Breast epithelium (tissue), 4 donors: Measurements from ENCODE around the gene KCNA2. TPM values are rescaled to one million over a fixed set of nuclear protein-coding genes. Genes with fewer than 3 reads are reported as not detected.

Experiments used
- DNase-seq, 2 donors: peaks; one replicate each; pipeline ENCODE4 v3.0.0-alpha.2; 2019; ENCODE audit warnings: low spot score in 2 of 2
- H3K27ac ChIP-seq, 2 donors: fragments of 200-600 bp; sonication (generic) in 1 of 2; one replicate each; pipeline ENCODE4 v1.5.1; 2016 to 2019; ENCODE audit warnings: mild to moderate bottlenecking in 1 of 2
- H3K27me3 ChIP-seq, 2 donors: fragments of 200-600 bp; sonication (generic) in 1 of 2; one replicate each; pipeline versions ENCODE4 v1.5.1 to v1.6.0; 2017 to 2019; ENCODE audit warnings: control low read depth in 1 of 2, mild to moderate bottlenecking in 1 of 2
- H3K36me3 ChIP-seq: fragments of 200-600 bp; one replicate; pipeline ENCODE4 v1.5.1; 2019
- H3K4me1 ChIP-seq, 2 donors: fragments of 200-600 bp; sonication (generic); one replicate each; pipeline ENCODE4 v1.5.1; 2016 to 2019; ENCODE audit warnings: control low read depth in 1 of 2
- H3K4me3 ChIP-seq, 3 donors: fragments of 200-600 bp; sonication (generic); 1 replicate in 2 of 3; 2 replicates in 1 of 3; pipeline ENCODE4 v1.5.1; 2016 to 2019; ENCODE audit warnings: mild to moderate bottlenecking in 3 of 3, moderate library complexity in 2 of 3
- H3K9me3 ChIP-seq, 2 donors: fragments of 200-600 bp; sonication (generic) in 1 of 2; one replicate each; pipeline ENCODE4 v1.5.1; 2016 to 2019; ENCODE audit warnings: control low read depth in 1 of 2
- POLR2A ChIP-seq: fragments of 450-650 bp; IDR thresholded peaks from one replicate; pipeline ENCODE4 v1.6.1; 2016; ENCODE audit warnings: antibody characterized with exemption, mild to moderate bottlenecking, moderate library complexity
- POLR2AphosphoS5 ChIP-seq, 3 donors: sonication (generic); formaldehyde crosslinking; IDR thresholded peaks; one replicate each; pipeline ENCODE4 v1.6.1; 2017; ENCODE audit warnings: antibody characterized with exemption in 3 of 3
- intact Hi-C: fragments of 100-400 bp; cut with DNase I; formaldehyde crosslinking; loops from one replicate; pipeline ENCODE4 v1.15.1; 2023; ENCODE audit warnings: low total_unique reads
- total RNA-seq, 3 donors: library from RNA; depleted of rRNA; stranded (reverse); fragments of >200 nt; gene quantifications; one replicate each; pipeline ENCODE4 v1.1.0, GENCODE V29; 2016
- TF ChIP-seq, protein P1 (sequence below), 3 donors: fragments of 450-650 bp; IDR thresholded peaks; one replicate each; pipeline ENCODE4 v1.5.1; 2016 to 2017; ENCODE audit warnings: antibody characterized with exemption in 3 of 3, mild to moderate bottlenecking in 3 of 3, moderate library complexity in 3 of 3

KCNA2 gene
- total RNA-seq, result 10 to 100 TPM in 1 of 3 donors, under 1 TPM in 2; 0.33 to 13.8 (median 0.59) TPM

DNA sequence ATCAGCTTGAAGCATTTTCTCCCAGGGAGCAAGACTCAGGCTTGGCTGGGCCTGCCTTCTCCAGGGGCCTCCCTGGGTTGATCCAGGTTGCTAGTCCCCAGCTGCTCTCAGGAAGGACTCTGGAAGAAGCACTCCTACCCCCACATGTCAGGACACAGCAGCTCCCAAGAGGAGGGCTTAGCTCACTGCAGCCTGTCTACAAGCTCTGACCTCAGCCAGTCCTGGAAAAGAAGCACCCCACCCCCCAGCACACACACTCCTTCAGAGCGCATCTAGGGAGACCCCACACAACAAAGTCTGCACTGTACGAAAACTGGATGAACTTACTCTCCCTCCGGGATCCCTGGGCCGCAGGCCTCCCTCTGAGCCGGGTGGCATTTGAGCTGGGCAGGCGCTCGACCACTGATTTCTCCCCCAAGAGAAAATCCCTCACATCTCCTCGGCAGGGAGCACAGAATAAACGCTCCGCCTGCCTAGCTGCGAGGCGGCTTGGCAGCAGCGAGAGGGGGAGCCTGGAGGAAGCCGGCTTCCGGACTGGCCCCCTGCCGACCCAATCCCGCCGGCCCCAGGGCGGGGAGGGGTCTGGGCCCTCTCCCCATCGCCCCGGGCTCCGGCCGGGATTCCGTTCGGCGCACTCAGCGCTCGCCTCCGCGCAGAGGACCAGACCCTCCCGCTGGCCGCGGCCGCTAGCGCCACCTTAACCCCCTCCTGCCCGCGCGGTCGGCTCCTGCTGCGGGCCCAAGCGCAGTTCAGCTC, at the start of gene KCNA2:
Gene KCNA2, minus strand, starts transcription at position 458 of the 756 bp plus-strand sequence. CDS start 1,576 bp downstream, outside the sequence.
- no peak for TF ChIP-seq POLR2A
- TF ChIP-seq, protein P1, sequence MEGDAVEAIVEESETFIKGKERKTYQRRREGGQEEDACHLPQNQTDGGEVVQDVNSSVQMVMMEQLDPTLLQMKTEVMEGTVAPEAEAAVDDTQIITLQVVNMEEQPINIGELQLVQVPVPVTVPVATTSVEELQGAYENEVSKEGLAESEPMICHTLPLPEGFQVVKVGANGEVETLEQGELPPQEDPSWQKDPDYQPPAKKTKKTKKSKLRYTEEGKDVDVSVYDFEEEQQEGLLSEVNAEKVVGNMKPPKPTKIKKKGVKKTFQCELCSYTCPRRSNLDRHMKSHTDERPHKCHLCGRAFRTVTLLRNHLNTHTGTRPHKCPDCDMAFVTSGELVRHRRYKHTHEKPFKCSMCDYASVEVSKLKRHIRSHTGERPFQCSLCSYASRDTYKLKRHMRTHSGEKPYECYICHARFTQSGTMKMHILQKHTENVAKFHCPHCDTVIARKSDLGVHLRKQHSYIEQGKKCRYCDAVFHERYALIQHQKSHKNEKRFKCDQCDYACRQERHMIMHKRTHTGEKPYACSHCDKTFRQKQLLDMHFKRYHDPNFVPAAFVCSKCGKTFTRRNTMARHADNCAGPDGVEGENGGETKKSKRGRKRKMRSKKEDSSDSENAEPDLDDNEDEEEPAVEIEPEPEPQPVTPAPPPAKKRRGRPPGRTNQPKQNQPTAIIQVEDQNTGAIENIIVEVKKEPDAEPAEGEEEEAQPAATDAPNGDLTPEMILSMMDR (IDR thresholded peaks at IDR 0.05), result no peak
- TF ChIP-seq POLR2AphosphoS5 (IDR thresholded peaks at IDR 0.05), result no peak
- DNase-seq, result no peak
- H3K27ac ChIP-seq, result no peak within 1 kb of the TSS
- peaks cover 0 to 8% of the 10 kb centered on the region in 2 donors for H3K4me1 ChIP-seq
- peaks cover 0 to 46% of the 10 kb centered on the region in 2 donors for H3K27me3 ChIP-seq
- intact Hi-C loops, result no loop called here
- H3K36me3 ChIP-seq, result no peaks in the 10 kb centered on the region
- H3K9me3 ChIP-seq, result no peaks in the 10 kb centered on the region
- H3K4me3 ChIP-seq, result peak within 1 kb of the TSS; percentile 51 to 77 (median 58)

DNA sequence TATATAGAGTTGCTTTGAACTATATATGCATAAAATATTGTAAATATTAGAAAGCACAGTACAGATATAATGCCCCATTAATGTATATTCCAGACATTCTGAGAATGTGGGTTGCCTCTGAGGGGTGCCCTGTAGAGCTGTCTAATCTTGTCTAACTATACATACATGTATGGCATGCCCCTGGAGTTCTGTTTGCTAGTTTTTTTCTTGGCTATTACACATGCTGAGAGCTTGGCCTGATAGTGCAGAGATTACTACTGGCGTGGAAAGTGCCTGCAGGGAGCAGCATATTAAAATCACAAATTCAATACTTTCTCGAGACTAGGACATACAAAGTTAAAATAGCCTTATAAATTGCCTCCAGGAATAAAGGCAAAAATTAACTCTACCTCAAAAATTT, 44.5 kb upstream of the KCNA2 start:
- DNase-seq, result no peak

DNA sequence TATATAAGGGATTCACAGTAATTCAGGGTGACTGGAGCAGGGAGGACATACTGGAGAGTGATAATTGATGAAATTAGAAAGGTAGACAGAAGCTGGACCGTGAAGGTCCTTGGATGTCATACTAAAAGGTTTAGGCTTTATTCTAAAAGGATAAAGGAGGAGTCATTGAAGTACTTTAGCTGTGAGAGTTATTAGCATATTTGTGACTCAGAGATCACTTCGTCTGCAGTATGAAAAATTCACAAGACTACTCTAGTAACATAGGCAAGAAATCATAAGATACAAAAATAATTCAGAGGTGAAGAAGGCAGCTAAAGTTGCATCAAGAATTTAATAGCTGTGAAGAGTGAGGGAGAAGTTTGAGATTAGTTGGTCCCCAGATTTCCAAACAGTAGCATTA, 42.3 kb upstream of the KCNA2 start:
- intact Hi-C loops, result no loop called here
- DNase-seq, result no peak
- Histone ChIP-seq H3K4me1 (no peaks in the 10 kb centered on the region), H3K27me3 (no peaks in the 10 kb centered on the region), H3K4me3 (no peak overlapping the region), H3K27ac (no peak overlapping the region), H3K9me3 (no peaks in the 10 kb centered on the region), H3K36me3 (no peaks in the 10 kb centered on the region)
- TF ChIP-seq, protein P1 (IDR thresholded peaks at IDR 0.05), result no peak
- TF ChIP-seq POLR2A, result no peak
- no peak for TF ChIP-seq POLR2AphosphoS5 (IDR thresholded peaks at IDR 0.05)

More for the DNA sequence above, 44.5 kb upstream of the KCNA2 start:
- TF ChIP-seq, protein P1 (IDR thresholded peaks at IDR 0.05), result no peak
- no peak for TF ChIP-seq POLR2AphosphoS5 (IDR thresholded peaks at IDR 0.05)
- no peak for TF ChIP-seq POLR2A
- H3K4me3 ChIP-seq, result no peak overlapping the region
- H3K27me3 ChIP-seq, result no peaks in the 10 kb centered on the region
- H3K36me3 ChIP-seq, result no peaks in the 10 kb centered on the region
- no peaks in the 10 kb centered on the region for H3K4me1 ChIP-seq
- intact Hi-C loops, result no loop called here
- no peak overlapping the region for H3K27ac ChIP-seq
- H3K9me3 ChIP-seq, result no peaks in the 10 kb centered on the region

DNA sequence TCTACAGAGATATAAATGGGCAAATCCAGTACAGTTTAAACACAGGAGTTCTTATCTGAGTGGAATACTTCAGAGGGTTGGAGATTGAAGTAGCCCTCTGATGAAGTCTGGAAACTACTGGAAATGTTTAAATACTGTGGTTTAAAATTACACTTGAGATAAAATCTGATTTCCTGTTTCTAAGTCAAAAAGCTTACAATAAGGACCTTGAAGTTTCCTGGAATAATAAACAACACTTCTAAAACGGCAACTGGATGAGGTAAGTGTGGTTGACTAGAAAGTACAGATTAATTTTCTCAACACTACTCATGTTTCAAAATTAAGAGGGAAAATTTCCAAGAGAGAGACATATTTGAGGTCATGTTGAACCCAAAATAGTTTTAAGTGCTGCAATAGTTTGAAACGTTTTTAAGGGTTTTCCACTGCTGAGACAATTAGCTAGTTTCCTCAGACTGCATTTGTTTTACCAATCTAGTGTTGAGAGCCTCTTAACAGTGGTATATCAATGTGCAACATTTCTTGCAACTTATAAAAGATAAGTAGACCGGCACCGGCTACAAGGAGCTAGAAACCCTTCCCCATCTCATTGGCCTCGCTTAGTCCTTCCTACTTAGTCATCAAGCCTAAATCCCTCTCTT, 41.2 kb upstream of the KCNA2 start:
- H3K9me3 ChIP-seq, result no peaks in the 10 kb centered on the region
- no peak for DNase-seq
- peak overlapping the region; percentile 19 to 35 for H3K27ac ChIP-seq
- no peaks in the 10 kb centered on the region for H3K27me3 ChIP-seq
- H3K4me3 ChIP-seq, result no peak overlapping the region
- intact Hi-C loops, result no loop called here
- H3K36me3 ChIP-seq, result no peaks in the 10 kb centered on the region
- TF ChIP-seq POLR2A (no peak), POLR2AphosphoS5 (IDR thresholded peaks at IDR 0.05) (no peak)
- TF ChIP-seq, protein P1 (IDR thresholded peaks at IDR 0.05), result no peak
- no peaks in the 10 kb centered on the region for H3K4me1 ChIP-seq
